Fibroblast of mammary gland (primary cell): Measurements from ENCODE around the gene MEP1A.
"Not testable (repeated sequence)": the region's sequence is repeated elsewhere in the genome, so short reads cannot be mapped to it uniquely, and the experiment has no call there.

Experiments used
- DNase-seq: peaks from one replicate; pipeline ENCODE4 v3.0.0-alpha.2; 2010; ENCODE audit warnings: low read depth
- H3K4me3 ChIP-seq: 2 replicates; pipeline ENCODE4 v1.5.1; 2011; ENCODE audit warnings: low read depth, mild to moderate bottlenecking, low read length, moderate library complexity; ENCODE audit not compliant: control insufficient read depth
- TF ChIP-seq, protein P1 (sequence below): conservative IDR thresholded peaks from 2 replicates; pipeline ENCODE4 v1.5.1; 2011; ENCODE audit warnings: low read depth, low read length, inconsistent platforms; ENCODE audit not compliant: control insufficient read depth, insufficient read depth

MEP1A gene, protein sequence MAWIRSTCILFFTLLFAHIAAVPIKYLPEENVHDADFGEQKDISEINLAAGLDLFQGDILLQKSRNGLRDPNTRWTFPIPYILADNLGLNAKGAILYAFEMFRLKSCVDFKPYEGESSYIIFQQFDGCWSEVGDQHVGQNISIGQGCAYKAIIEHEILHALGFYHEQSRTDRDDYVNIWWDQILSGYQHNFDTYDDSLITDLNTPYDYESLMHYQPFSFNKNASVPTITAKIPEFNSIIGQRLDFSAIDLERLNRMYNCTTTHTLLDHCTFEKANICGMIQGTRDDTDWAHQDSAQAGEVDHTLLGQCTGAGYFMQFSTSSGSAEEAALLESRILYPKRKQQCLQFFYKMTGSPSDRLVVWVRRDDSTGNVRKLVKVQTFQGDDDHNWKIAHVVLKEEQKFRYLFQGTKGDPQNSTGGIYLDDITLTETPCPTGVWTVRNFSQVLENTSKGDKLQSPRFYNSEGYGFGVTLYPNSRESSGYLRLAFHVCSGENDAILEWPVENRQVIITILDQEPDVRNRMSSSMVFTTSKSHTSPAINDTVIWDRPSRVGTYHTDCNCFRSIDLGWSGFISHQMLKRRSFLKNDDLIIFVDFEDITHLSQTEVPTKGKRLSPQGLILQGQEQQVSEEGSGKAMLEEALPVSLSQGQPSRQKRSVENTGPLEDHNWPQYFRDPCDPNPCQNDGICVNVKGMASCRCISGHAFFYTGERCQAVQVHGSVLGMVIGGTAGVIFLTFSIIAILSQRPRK

DNA sequence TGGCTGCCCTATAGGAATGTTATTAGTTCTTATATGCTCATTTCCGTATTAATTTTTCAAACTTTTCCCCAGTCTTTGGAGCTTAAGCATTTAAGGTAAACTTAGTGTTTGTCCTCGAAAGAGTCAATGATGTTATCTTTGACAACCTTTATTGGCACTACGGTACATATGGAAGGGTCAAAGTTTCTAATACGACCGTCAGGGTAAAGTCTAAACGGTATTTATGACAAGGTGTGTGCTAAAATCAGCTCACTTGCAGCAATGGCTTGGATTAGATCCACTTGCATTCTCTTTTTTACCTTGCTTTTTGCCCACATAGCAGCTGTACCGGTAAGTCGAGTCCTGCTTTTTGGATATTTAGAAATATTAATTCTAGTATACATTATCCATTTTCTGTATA is at the start of gene MEP1A:
TSS of gene MEP1A (plus strand) at position 252 of the 400 bp plus-strand sequence. CDS start at position 262, 10 bp downstream.
- TF ChIP-seq, protein P1, sequence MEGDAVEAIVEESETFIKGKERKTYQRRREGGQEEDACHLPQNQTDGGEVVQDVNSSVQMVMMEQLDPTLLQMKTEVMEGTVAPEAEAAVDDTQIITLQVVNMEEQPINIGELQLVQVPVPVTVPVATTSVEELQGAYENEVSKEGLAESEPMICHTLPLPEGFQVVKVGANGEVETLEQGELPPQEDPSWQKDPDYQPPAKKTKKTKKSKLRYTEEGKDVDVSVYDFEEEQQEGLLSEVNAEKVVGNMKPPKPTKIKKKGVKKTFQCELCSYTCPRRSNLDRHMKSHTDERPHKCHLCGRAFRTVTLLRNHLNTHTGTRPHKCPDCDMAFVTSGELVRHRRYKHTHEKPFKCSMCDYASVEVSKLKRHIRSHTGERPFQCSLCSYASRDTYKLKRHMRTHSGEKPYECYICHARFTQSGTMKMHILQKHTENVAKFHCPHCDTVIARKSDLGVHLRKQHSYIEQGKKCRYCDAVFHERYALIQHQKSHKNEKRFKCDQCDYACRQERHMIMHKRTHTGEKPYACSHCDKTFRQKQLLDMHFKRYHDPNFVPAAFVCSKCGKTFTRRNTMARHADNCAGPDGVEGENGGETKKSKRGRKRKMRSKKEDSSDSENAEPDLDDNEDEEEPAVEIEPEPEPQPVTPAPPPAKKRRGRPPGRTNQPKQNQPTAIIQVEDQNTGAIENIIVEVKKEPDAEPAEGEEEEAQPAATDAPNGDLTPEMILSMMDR = no peak
- no peak for DNase-seq
- H3K4me3 ChIP-seq = no peak within 1 kb of the TSS

DNA sequence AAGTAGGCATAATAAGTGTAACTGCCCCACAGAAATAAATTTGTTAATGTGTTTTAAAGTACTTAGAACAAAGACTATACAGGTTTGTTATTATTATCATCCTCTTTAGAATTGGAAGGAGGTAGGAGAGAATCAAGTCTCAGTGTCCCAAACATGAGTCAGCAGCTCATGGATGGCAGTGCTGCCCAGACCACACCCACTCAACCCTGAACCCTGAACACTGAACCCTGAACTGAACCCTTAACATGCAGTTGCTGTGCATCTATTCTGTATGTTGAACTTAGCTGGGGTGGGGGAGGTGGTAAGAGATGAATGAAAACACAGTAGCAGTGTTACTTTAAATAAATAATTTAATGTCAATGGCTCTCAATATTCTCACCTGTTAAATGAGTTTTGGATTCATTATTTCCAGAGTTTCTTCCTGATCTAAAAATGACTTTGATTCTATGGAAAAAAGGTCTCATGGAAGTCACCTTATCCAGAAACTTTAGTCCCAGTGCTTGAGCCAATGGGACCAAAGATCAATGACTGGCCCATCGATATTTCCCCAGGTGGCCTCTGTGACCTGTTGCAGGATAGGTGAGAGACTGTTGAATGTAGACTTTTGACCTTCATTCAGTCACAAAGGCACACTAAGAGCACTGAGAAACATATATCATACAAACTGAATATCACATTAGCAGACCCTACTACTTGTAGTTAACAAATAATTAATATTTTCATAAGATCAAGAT is 49.6 kb upstream of the MEP1A start:
- TF ChIP-seq, protein P1 = no peak
- H3K4me3 ChIP-seq = no peak overlapping the region
- no peak for DNase-seq

DNA sequence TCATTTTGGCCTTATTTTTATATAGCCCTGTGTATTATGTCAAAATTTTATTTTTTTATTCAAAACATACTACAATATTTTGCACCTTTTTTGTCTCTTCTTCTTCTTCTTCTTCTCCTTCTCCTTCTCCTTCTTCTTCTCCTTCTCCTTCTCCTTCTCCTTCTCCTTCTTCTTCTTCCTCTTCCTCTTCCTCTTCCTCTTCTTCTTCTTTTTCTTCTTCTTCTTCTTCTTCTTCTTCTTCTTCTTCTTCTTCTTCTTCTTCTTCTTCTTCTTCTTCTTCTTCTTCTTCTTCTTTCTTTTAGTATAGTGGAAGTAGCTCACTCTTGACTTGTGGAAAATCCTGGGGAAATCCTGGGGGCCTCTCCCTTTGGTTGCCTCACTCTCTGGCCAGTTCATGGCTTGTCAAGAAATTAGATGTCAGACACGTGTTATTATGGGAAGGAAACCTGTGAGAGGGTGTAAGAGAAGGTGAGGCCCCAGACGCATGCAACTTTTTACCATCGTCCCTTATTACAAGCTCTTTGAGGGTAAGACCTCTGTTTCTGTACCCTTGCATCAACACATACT is 48.9 kb upstream of the MEP1A start:
- DNase-seq, H3K4me3 ChIP-seq: not testable (repeated sequence)

DNA sequence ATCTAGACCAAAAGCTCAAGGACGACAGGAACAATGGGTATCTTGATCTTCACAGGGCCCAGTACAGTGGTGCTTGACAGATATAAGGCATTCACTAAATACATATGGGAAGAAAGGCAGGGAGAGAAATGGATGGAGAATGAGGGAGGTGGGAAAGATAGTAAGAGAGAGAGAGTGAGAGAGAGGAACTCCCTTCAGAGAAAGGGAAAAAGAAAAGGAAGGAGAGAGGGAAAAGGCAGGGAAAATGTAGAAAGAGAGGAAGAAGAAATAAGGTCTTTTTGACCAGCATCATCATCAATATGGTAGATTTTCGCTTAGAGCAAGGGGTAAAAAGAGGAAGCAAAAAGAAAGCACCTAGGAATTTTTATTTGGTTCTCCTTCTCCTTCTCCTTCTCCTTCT is 47.2 kb upstream of the MEP1A start:
- no peak overlapping the region for H3K4me3 ChIP-seq
- TF ChIP-seq, protein P1 = no peak
- DNase-seq = no peak

DNA sequence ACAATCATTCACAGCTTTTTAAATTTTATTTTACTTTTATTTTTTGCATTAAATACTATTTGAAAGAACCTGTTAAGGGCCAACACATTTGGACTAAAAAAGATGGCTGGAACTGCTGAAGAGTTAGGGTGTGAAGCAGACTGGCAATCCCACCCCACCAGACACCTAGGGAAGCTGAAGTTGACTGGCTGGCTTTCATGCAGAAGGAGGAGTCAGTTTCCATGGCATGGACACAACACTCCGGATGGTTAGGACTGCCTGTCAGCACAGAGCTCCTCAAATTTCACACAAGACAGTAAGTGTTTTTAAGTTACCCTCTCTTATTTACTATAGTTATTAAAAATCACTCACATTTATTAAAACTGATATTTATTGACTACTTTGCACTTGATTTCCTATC is 46.5 kb upstream of the MEP1A start, which contains the start of gene ANKRD66:
TSS of gene ANKRD66 (plus strand) at position 238 of the 400 bp plus-strand sequence. CDS start 5,016 bp downstream, outside the sequence.
- DNase-seq = no peak
- TF ChIP-seq, protein P1 = no peak
- H3K4me3 ChIP-seq = no peak within 1 kb of the TSS

DNA sequence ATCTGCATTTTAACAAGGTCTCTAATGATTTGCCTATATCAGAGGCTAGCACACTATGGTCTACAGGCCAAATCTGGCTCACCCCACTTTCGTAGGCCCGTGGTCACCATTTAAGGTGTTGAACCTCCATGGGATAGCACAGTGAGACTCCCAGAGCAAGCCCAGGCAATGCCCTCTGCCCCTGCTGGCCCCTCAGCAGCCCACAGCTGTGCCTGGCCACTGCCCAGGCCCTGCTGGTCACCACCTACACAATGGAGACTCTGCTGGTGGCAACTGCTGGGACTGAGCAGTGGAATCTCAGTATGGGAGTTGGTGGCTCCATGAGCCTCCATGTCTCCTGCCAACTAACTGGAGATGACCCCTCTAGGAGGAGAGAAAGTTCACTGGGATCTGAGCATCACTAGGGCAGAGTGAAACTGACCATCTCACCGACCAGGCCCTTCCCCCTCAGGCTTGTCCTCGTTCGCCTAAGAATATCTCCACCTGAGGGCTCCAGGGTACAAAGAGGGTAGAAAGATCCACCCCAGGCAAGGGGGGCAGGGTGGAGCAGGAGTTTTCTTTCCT is 44.2 kb upstream of the MEP1A start:
- TF ChIP-seq, protein P1 = no peak
- H3K4me3 ChIP-seq = no peak overlapping the region
- no peak for DNase-seq
